NT2/D1 (cell line): Measurements from ENCODE around the gene IQSEC1.

ENCODE experiments used
- SUZ12 ChIP-seq: IDR thresholded peaks from 2 replicates; pipeline ENCODE4 v1.6.1; 2011; ENCODE audit not compliant: insufficient read length, insufficient read depth; ENCODE audit errors: extremely low read depth
- YY1 ChIP-seq: IDR thresholded peaks from 2 replicates; pipeline ENCODE4 v1.6.1; 2011; ENCODE audit not compliant: insufficient read length, insufficient read depth
- ZNF274 ChIP-seq: IDR thresholded peaks from 2 replicates; pipeline ENCODE4 v1.6.1; 2011; ENCODE audit warnings: mild to moderate bottlenecking, low read depth, low read length

DNA sequence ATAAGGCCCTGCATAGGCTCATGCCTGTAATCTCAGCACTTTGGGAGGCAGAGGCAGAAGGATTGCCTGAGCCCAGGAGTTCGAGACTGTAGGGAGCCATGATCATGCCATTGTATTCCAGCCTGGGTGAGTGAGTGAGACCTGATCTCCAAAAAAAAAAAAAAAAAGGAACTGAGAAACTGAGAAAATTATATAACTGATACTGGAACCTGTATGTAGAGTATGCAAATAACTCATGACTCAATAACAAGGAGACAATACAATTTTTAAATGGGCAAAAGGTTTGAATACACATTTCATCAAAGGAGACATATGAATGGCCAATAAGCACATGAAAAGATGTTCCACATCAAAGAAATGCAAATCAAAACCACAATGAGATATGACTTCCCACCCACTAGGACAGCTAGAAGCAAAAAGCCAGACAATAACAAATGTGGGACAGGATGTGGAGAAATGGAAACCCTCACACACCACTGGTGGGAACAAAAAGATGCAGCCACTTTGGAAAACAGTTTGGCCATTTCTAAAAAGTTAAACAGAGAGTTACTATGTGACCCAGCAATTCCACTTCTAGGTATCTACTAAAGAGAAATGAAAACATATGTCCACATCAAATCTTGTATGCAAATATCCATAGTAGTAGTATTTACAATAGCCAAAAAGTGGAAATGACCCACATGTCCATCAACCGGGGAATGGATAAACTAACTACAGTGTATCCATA is 70.7 kb downstream of the IQSEC1 start:
- TF ChIP-seq SUZ12: no peak
- no peak for TF ChIP-seq YY1
- no peak for TF ChIP-seq ZNF274
